ENCODE data around the gene PDGFD.

The PDGFD gene

DNA sequence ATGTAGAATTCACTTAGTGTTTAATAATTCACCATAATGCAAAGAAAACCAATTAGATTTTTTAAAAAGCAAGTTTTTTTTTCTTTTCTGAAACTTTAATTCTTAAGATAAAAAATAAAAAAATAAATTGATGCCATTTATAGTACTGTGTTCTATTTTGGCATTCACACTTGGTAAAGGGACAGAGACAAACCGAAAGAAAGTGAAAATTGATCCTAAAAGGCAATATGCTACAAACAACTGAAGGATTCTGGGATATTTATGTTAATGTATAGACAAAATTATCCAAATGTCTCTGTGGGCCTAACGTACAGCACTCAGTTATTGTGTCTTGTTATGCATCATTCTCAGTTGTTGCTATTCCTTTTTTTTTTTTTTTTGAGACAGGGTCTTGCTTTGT is 169.4 kb downstream of the PDGFD start:
- no peak for DNase-seq

DNA sequence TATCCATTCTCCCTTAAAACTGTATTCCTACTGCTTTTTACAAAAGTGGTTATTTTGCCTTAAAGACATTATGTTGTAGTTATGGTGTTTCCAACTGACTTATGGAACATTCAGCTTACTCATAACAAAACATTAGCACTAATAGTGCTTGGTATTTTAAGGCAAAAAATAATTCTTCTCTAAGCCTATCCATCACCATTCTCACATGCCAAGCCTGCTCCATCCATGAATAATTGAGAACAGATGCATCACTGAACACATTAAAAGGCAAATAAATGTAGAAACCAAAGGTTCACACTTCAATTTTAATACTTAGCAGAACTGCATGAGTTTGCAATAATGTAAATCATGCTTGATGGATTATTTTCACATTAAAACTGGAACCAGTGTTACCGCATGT is 169.9 kb downstream of the PDGFD start:
- DNase-seq: no peak

DNA sequence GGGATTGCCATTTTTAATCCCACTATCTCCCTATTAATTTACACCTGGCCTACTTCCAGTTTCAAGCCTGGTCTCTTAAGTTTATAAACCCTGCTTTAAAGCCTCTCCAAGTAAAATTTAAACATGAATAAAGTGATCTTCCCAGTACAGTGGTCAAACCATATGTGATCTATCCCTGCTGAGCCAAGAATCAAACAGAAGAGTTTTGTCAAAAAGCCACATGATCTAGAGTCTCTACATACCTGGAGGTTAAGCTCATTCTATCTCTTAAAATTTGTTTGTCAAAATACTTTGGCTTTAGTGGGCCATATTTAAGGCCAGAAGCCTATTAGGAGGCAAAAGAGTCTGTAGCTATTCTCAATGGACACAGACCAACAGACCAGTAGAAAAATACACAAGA is 170.4 kb downstream of the PDGFD start:
- no peak for DNase-seq

DNA sequence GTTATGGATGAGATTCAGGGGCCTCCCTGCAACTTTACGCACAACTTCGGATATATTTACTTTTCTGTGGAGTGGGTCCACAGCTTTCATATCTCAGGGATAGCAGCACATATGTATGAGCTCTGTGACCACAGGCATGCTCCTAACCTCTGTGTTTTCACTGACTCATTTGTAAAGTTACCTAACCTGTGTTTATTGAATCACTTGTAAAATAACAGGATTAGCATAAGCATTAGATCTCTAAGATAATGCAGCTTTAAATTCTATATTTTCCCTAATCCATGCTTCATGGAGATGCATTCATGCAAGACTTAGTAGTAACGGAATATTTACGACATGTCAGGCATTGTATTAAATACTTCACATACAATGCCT is 175.4 kb downstream of the PDGFD start:
- DNase-seq: no peak

DNA sequence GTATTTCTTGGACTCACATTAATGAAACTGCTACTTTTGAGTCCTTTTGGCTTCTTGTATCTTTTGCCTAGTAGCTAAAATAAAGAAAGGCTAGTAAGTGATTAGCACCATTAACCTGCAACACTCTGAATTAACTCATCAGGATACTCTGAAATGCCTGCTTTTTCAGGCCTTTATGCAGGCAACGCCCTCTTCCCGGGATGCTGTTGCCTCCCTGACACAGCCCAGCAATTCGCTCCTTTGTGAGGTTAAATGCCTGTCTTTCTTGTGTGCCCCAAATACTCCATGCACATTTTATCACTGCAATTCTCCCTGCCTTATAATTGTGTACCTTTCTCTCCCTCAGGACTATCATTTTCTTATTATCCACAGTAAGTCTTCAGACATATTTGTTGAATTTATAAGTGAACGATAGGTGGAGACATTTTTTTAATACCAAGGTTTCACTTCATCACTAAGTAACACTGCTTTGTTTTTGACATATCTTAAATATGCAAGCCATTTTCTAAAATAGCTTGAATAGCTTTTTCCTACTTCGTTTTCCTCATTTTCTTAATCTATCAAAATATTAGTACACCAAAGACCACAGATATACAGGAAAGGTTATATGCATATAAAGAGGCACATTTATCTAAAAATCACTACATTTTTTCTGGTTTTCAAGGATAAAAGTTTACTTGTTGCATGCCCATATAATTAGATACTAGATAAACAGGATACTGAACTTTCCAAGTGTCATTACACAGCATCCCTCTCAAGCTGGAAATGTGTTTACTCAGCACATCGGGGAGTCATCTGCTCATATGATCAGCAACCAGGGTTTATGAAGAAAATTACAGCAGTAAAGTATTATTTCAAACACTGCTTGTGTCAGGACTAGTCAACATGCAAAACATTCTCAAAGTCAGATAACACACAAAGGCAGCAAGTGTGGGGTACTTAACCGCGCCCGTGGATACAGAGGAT is 176.0 kb downstream of the PDGFD start:
- DNase-seq: no peak

DNA sequence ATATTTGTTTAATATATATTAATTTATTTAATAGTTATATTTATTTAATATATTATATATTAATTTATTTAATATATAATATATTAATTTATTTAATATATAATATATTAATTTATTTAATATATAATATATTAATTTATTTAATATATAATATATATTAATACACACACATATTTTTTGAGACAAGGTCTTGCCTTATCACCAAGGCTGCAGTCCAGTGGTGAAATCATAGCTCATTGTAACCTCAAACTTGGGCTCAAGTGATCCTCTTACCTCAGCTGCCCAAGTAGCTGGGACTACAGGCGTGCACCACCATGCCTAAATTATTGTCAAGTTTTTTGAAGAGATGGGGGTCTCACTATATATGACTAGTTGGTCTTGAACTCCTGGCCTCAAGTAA is 178.9 kb downstream of the PDGFD start:
- DNase-seq: no peak

DNA sequence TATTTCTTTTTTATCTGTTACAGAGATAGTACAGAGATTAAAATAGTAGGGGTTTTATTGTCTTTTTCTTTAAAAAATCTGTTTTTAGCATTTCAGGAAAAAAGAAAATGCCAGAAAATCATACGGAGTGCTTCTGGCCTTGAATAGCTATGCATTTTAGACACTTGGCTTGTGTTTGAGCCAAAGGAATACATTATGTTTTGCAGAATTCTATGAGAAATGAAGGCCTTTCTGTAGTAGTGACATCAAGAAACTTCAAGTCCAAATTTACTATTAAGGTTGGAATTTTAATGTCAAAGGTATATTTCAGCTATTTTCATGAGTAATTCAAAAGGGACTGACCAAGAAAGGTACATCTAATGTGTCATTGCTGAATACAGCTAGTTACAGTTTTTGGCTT is 183.8 kb downstream of the PDGFD start:
- no peak for DNase-seq

DNA sequence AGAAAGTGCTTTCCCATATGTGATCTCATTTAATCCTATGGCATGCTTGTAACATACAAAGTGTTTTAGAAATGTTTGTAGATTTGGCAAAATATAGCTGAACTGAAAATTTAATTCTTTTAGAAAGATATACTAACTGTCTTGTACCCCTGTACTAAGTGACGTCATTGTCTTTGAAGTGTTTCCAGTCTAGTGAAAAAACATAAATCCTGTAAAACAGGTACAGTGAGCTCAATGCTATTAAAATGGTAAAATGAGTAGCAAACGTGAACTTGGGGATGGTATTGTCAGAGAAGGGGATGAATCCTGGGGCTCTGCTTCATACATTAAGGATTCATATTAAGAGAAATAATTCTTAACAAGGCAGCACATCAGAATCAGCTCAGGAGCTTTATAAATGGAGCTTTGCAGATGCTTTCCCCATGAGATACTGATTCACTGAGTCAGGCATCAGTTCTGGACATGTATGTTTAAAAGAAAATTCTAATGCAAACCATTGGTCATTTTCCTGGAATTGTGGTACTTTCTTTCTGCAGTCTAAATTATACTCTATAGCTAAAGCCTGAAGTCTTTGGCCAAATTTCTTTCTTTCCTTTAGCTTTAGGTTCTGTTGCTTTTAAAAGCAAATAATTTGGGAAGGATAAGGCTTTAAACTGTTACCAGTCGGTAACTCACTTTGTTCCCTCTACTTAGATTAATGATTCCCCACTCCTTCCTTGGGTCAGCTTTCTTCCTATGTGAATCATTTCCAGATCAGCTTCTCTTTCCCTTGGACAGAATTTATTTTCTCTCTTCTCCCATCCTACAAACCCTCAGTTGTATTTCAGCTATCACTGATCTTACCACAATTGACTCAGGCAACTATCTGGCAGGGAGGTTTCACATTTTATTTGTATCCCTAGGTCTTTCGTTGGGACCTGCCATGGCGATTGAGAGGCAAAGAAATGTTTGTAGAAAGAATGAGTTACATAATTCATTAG is 185.0 kb downstream of the PDGFD start:
- DNase-seq: no peak

DNA sequence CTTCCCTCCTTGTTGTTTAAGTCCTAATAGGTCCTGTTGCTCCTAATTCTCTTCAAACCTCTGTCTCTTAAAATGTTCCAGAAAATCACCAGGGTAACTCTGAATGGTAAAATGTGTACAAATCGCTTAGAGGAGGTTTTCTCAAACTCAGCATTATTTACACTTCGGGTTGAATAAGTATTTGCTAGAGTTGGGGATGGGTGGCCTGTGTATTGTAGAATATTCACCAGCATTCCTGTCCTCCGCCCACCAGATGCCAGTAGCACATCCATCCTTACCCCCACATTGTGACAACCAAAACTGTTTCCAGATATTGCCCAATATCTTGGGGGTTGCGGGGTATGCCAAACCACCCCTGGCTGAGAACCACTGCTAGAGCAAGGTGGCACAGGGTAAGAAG is 191.9 kb downstream of the PDGFD start:
- no peak for DNase-seq

DNA sequence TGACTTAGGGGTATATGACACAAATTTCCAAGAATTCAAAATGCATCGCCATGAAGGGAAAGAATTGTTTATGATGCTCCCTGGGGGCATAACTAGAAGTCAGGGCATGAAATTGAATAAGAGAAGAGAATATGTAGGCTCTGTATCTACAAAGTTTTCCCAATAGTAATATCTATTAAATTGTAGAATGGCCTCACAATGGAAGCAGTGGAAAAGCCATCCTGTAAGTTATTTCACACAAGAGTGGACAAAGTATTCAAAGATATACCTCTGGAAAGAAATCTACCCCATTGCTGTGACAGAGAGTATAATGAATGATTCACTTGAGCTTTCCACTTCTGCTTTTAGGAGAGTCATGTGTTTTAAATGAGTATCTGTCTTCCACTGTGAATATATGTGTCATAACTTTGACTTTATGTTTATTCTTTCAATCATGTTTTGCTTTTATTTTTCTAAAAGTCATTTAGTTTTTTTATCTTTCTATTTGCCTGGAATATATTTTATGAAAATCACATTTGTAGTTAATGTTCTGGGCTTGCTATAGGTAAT is 193.2 kb downstream of the PDGFD start:
- no peak for DNase-seq

DNA sequence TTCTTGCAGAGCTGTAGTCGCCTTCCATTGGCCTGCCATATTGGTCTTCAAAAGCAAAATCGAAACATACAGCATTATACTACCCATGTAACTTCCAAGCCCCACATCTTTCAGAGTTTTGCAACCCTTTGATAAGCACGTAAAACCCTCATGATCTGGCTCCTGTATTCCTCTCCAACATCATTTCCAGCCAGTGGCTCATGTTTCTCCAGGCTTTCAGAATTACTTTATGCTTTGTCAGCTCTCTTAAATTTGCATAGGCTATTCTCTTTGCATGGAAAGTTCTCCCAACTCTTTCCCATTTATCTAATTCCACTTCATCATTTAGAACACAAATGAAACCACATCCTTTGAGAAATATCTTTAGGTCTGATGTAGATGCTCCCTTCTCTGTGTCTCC is 195.3 kb downstream of the PDGFD start:
- no peak for DNase-seq

DNA sequence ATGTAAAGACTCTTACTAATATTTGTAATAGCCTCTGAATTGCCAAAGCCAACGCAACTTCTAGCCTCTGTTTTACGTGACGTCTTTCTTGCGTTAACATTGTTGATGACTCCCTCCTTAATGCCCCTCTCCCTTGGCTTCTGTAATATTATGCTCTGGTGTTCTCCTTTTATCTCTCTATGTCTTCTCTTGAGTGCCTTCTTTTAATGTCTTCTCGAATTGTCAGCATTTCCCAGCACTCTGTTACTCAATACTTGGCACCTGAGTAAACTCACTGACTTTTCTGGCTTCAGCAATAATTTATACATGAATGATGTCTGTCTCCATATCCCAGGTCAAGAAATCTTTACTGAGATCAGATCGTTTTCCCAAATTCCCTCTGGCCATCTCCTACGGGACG is 196.0 kb downstream of the PDGFD start:
- DNase-seq: no peak

DNA sequence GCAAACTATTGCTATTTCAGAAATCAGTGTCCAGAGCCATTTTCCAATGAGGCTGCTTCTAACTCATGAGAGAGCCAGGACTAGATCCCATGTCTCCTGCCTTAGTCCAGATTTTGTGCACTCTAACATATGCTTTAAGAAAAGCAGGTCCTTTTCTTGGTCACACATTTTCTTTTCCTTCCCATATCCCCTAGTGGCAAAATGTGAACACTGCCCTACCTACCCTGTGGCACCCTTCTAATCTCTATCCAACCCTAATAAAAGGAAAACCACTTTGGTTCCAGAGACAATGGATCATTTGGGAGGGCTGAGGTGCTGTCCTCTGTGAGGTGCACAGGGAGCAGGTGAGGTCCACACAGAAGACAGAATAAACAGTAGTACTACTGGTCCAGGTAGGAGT is 199.6 kb downstream of the PDGFD start:
- DNase-seq: no peak

DNA sequence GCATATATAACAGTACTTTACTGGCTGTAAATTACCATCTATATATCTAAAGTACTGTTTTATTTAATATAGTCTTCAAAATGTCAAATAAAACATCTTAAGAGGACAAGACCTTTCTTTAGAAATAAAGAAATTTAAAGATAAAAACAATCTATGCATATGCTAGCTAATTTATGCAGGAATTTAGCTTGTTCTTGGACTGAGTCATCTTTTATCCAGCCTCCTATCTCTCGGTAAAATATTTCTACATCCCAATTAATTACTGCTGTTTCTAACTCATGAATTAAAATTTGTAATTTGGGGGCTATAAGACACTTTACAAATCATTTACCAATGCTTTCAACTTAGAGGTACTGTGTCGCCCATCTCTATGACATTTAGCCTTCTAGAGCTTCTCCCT is 200.3 kb downstream of the PDGFD start:
- DNase-seq: no peak

DNA sequence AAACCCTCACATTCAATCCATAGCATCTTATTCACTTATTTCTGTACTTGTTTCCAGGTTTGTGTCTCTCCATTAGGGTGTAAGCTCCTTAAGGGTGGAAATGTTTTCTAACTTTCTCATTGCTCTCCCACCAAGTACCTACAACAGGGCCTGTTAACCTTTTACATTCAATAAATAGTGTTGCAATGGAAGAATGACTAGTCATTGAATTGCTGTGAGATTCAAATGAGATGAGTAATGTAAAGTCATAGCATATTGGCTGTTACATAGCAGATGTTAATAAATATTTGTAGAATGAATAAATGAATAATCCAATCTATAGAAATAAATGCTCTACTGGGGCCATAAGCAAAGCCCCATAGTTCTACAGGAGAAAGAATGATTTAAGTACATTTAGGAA is 202.9 kb downstream of the PDGFD start:
- DNase-seq: no peak

DNA sequence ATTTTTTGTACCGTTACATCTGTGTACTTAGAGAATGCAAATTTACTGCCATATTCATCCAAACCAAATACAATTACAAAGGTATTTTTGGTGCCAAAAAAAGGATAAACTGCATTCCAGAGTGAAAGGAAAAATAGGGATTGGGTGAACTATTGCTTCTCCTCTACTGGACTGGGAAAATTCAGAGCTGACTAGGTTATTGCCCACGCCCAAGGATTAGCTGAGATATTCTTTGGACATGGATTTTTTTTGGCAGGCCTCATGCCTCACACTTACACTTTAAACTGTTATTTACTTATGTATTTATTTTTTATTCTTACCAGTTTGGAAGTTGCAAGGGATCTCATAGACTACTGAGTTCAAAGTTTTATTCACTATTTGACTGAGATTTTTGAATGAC is 203.8 kb downstream of the PDGFD start:
- no peak for DNase-seq

DNA sequence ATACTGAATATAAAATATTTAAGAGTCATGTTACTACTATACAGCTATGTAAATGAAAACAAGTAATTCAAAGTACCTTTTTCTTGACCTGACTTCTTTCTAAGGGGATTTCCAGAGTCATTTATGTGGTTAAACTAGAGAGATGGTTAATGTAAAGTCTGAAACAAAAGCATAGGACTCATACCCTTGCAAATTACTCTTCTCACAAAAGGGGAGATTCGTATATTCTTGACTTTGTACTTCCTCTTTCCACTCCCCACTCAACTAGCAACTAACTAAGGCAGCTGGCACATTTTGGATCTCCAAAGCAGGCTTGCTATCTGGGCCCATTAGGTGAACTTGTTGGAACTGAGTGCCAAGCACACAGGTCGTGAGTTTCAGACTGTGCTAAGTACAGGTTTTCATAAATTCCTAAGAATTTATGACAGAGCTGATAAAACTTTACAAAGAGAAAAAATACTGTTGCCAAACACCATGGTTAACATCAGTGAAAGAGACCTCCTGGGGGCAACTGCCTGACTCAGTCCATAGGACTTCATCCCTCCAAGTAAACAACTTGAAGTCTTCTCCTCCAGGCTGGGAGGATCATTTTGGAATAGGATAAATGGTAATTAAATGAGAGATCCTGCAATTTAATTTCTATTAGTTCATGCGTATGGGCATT is 204.5 kb downstream of the PDGFD start:
- no peak for DNase-seq

DNA sequence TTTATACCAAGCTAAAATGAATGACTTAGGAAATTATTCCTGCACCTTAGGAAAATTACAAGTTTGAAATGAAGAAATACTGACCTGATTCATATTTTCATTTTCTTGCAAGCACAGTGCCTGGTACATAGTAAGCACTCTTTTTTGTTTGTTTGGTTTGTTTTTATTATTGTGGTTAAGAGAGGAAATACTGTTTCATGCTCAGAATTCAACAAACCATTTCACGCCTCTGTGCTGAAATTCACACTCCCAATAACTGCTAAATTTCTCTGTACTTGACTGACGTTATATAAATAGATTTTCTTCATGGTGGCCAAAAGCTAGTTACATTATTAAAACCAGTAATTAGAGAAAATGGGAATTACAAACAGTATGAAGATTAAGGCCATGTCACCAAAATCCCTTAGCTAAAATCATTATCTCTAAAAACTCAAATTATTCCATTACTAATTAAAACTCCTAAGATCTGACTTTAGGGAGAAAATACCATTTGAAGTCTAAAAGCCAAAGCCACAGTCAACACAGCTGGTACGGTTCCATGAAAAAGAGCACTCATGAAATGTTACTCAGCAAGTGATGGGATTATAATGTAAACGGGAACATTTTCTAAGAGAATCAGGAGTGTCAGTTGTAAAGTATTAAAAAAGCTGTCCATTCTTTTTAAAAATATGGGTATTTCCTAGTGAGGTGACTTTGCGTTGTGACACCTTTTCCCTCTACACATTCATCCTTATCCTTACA is 205.3 kb downstream of the PDGFD start:
- DNase-seq: no peak

DNA sequence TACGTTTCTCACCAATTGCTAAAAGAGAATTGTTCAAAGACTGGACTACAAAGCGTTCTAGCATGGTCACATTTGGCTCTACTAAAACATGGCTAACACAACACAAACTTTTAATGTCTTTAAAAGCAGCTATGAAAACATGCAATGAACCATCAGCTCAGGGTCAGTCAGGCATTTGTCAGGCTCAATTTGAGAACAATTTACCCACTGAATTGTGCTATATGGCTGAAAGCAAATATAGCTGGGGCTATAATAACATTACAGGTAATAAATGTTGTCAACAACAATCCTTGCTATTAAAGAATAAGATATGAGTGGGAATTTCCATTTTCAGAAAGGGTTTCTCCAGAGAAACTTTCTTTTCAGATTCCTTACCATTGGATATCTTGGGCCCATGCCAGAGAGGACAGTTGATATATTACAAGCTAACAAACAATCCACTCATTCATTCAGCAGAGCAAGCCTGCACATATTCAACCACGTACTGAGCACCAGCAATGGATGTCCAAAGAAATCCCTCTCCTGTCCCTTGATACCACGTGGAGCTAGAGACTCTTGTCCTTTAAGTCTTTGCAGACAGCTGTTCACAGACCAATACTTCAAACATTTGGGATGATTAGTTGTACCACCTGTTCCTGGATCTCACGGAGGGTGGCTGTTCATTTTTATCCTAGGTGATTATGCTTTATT is 210.0 kb downstream of the PDGFD start:
- no peak for DNase-seq

DNA sequence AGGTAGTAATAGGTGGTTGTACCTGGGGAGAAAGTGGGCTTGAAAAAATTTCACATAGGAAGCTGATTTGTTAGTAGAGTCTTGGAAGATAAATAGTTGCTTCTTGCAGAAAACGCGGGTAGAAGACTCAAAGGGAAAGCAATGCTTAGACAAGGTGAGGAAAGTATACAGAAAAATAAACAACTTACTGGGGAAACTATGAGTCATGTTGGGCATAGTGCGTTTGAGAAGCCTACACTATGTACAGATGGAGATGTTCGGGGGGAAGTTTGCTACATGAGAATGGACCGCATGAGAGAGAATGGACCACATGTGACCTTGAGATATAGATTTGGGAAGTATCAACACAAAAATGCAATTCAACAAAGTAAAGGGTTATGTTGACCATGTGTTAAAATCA is 214.2 kb downstream of the PDGFD start:
- DNase-seq: no peak

DNA sequence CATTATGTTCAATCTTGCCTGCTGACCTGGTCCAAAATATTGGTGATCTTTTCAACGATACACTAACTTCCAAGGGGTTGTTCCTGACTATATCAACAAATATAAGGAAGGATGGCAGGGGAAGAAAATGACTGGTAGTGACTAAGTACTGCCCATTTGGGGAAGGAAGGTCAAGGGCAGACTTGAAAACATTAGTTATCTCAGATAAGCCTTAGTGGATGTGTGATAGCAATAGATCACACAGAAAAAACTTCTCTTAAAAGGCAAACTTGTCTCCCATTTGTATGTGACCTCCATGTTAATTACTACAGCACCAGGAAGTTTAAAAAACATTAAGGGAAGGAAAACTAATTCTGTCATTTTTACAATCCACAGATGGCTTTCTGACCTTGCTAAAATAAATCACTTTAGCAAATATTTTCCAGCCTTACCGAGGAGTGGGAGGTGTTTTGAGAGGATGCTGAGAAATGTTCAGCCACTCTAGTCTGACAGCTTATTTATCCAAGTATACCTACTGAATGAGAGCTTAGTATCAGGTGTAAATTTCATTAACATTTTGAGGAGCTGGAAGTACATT is 215.7 kb downstream of the PDGFD start:
- DNase-seq: no peak

Data from activated CD4-positive, alpha-beta T cell treated with anti-CD3 and anti-CD28 coated beads for 48 hours (primary cell).